ENCODE results near the gene DDX19B. TPM values are rescaled to one million over a fixed set of nuclear protein-coding genes. Genes with fewer than 3 reads are reported as not detected.
A peak's percentile ranks its signal among the peaks of the same experiment; 100 is the strongest.
"Not testable (repeated sequence)": the region's sequence is repeated elsewhere in the genome, so short reads cannot be mapped to it uniquely, and the experiment has no call there.

The DDX19B gene
- total RNA-seq, 6 donors from 2014 or later = 24.0 to 47.0 (median 27.6) TPM

GRCh38 chr16:70364399-70364798 lies 65.4 kb downstream of the DDX19B start:
- Histone ChIP-seq H3K27ac (no peak overlapping the region), H3K36me3 (peaks cover 41 to 100% (median 84%) of the 10 kb centered on the region in 4 donors), H3K27me3 (no peaks in the 10 kb centered on the region), H3K9me3 (no peaks in the 10 kb centered on the region), H3K4me3 (no peak overlapping the region), H3K4me1 (no peaks in the 10 kb centered on the region)
- ATAC-seq (ENCODE audit: low FRiP score in 2 of 2) = no peak
- WGBS, 2 donors = 92 to 96% methylated on average over 5 of the region's 5 CpGs
- TF ChIP-seq EP300 (IDR thresholded peaks at IDR 0.05) (no peak), CTCF (IDR thresholded peaks at IDR 0.05) (no peak), POLR2AphosphoS5 (IDR thresholded peaks at IDR 0.05) (no peak), POLR2A (IDR thresholded peaks at IDR 0.05) (no peak)
- DNase-seq = no peak

GRCh38 chr16:70370145-70370544 lies 71.2 kb downstream of the DDX19B start:
- TF ChIP-seq CTCF (IDR thresholded peaks at IDR 0.05) = peak; percentile 26 to 57 (median 44)
- not testable (repeated sequence) for H3K27me3 ChIP-seq, H3K4me3 ChIP-seq, H3K4me1 ChIP-seq, H3K9me3 ChIP-seq, H3K27ac ChIP-seq, DNase-seq
- peak in 1 of 2 donors; percentile 71 for ATAC-seq (ENCODE audit: low FRiP score in 2 of 2)
- peaks cover 12 to 95% (median 60%) of the 10 kb centered on the region in 4 donors for H3K36me3 ChIP-seq
- WGBS, 2 donors = 41 to 52% methylated on average over 8 to 10 of the region's 10 CpGs

- 92 to 94% methylated on average over 10 of the region's 10 CpGs for WGBS, 2 donors
- TF ChIP-seq POLR2A (IDR thresholded peaks at IDR 0.05) (no peak), EP300 (IDR thresholded peaks at IDR 0.05) (no peak), POLR2AphosphoS5 (IDR thresholded peaks at IDR 0.05) (no peak), CTCF (IDR thresholded peaks at IDR 0.05) (no peak)
- Histone ChIP-seq H3K4me3 (no peak overlapping the region), H3K9me3 (no peaks in the 10 kb centered on the region), H3K36me3 (peaks cover 9 to 95% (median 53%) of the 10 kb centered on the region in 4 donors), H3K4me1 (peaks cover 0 to 6% (median 1%) of the 10 kb centered on the region in 4 donors), H3K27me3 (no peaks in the 10 kb centered on the region), H3K27ac (no peak overlapping the region)
- DNase-seq = no peak
- no peak for ATAC-seq (ENCODE audit: low FRiP score in 2 of 2)
These were observed 71.9 kb downstream of the DDX19B start for GRCh38 chr16:70370924-70371323.

- Histone ChIP-seq H3K4me1 (peaks cover 0 to 6% (median 1%) of the 10 kb centered on the region in 4 donors), H3K9me3 (no peaks in the 10 kb centered on the region), H3K36me3 (peaks cover 5 to 80% (median 39%) of the 10 kb centered on the region in 4 donors), H3K4me3 (no peak overlapping the region), H3K27ac (no peak overlapping the region), H3K27me3 (no peaks in the 10 kb centered on the region)
- WGBS, 2 donors = 95 to 96% methylated on average over 22 of the region's 22 CpGs
- TF ChIP-seq POLR2AphosphoS5 (IDR thresholded peaks at IDR 0.05) = no peak
- no peak for TF ChIP-seq EP300 (IDR thresholded peaks at IDR 0.05)
- TF ChIP-seq CTCF (IDR thresholded peaks at IDR 0.05) = no peak
- no peak for TF ChIP-seq POLR2A (IDR thresholded peaks at IDR 0.05)
- DNase-seq (no peak), ATAC-seq (ENCODE audit: low FRiP score in 2 of 2) (no peak)
These were observed 74.1 kb downstream of the DDX19B start for GRCh38 chr16:70372921-70373728.

- ATAC-seq (ENCODE audit: low FRiP score in 2 of 2) (no peak), DNase-seq (no peak)
- peaks cover 0 to 6% (median 4%) of the 10 kb centered on the region in 4 donors for H3K4me1 ChIP-seq
- no peak overlapping the region for H3K27ac ChIP-seq
- TF ChIP-seq CTCF (IDR thresholded peaks at IDR 0.05) = no peak
- TF ChIP-seq POLR2A (IDR thresholded peaks at IDR 0.05) = no peak
- no peak for TF ChIP-seq POLR2AphosphoS5 (IDR thresholded peaks at IDR 0.05)
- TF ChIP-seq EP300 (IDR thresholded peaks at IDR 0.05) = no peak
- WGBS, 2 donors = 93 to 98% methylated on average over 8 of the region's 8 CpGs
- no peak overlapping the region for H3K4me3 ChIP-seq
- no peaks in the 10 kb centered on the region for H3K27me3 ChIP-seq
- peaks cover 5 to 69% (median 37%) of the 10 kb centered on the region in 4 donors for H3K36me3 ChIP-seq
- no peaks in the 10 kb centered on the region for H3K9me3 ChIP-seq
These were observed 75.2 kb downstream of the DDX19B start for GRCh38 chr16:70374213-70374612.
